K562 (cell line): ENCODE measurements around the gene SFPQ. TPM values are rescaled to one million over a fixed set of nuclear protein-coding genes. Genes with fewer than 3 reads are reported as not detected.

ENCODE experiments used
- AFF1 ChIP-seq, 2 experiments: fragments of 450-650 bp; IDR thresholded peaks; 2 replicates each; pipeline ENCODE4 v1.6.1; 2018; ENCODE audit warnings: mild to moderate bottlenecking in 2 of 2, low read depth in 1 of 2; ENCODE audit not compliant: partially characterized antibody in 2 of 2
- CXXC5 ChIP-seq: fragments of 250-450 bp; sonication (Bioruptor Pico); IDR thresholded peaks from 2 replicates; pipeline ENCODE4 v1.8.0; 2022; ENCODE audit warnings: inconsistent platforms, mild to moderate bottlenecking, moderate library complexity
- ELF4 ChIP-seq: fragments of 450-650 bp; formaldehyde crosslinking; IDR thresholded peaks from 2 replicates; pipeline ENCODE4 v1.4.0; 2022; ENCODE audit warnings: missing genetic modification characterization
- EWSR1 ChIP-seq: fragments of 450-650 bp; IDR thresholded peaks from 2 replicates; pipeline ENCODE4 v1.6.1; 2018; ENCODE audit warnings: borderline replicate concordance, mild to moderate bottlenecking, low read depth, moderate library complexity; ENCODE audit not compliant: partially characterized antibody
- FOXM1 ChIP-seq, 2 experiments: fragments of 450-650 bp in 1 of 2; sonication (generic) in 1 of 2; formaldehyde crosslinking in 1 of 2; IDR thresholded peaks; 2 replicates each; pipeline versions ENCODE4 v1.6.1 to v1.9.0; 2017 to 2022; ENCODE audit warnings: low read depth in 2 of 2, mild to moderate bottlenecking in 2 of 2, missing genetic modification reagents in 1 of 2, moderate library complexity in 1 of 2
- KLF1 ChIP-seq: fragments of 450-650 bp; IDR thresholded peaks from 2 replicates; pipeline ENCODE4 v1.6.1; 2016; ENCODE audit warnings: missing genetic modification characterization, missing compliant biosample characterization
- MCM2 ChIP-seq: fragments of 450-650 bp; IDR thresholded peaks from 2 replicates; pipeline ENCODE4 v1.6.1; 2017; ENCODE audit warnings: low read depth, mild to moderate bottlenecking
- RBM14 ChIP-seq: fragments of 200-400 bp; formaldehyde crosslinking; IDR thresholded peaks from 2 replicates; pipeline ENCODE4 v1.6.1; 2018; ENCODE audit warnings: low read depth, mild to moderate bottlenecking, low read length, moderate library complexity, borderline replicate concordance; ENCODE audit not compliant: insufficient read depth
- SLC30A9 ChIP-seq: fragments of 250-450 bp; sonication (Bioruptor Pico); IDR thresholded peaks from 2 replicates; pipeline ENCODE4 v1.8.0; 2022; ENCODE audit warnings: mild to moderate bottlenecking, moderate library complexity
- SRSF1 ChIP-seq: fragments of 200-400 bp; formaldehyde crosslinking; IDR thresholded peaks from 2 replicates; pipeline ENCODE4 v1.6.1; 2017; ENCODE audit warnings: mild to moderate bottlenecking, low read depth, low read length, moderate library complexity
- TBP ChIP-seq: optimal IDR thresholded peaks from 2 replicates; pipeline ENCODE3; 2011; ENCODE audit warnings: low read depth, low read length, improper control_type of control experiment
- ZEB2 ChIP-seq: fragments of 450-650 bp; IDR thresholded peaks from 2 replicates; pipeline ENCODE4 v1.6.1; 2016
- ZNF143 ChIP-seq: sonication (generic); formaldehyde crosslinking; IDR thresholded peaks from 2 replicates; pipeline ENCODE4 v1.9.0; 2022; ENCODE audit warnings: mild to moderate bottlenecking, missing genetic modification reagents
- ZNF695 ChIP-seq: fragments of 450-650 bp; formaldehyde crosslinking; IDR thresholded peaks from 2 replicates; pipeline ENCODE4 v1.4.0; 2020; ENCODE audit warnings: mild to moderate bottlenecking, moderate library complexity
- polyA plus RNA-seq, 8 experiments: library from polyadenylated mRNA; depleted of rRNA in 4 of 8; stranded (reverse) in 5 of 8; unstranded in 3 of 8; fragments of >200 nt; fragmentation: Nextera tagmentation in 2 of 8; fragmentation: Illumina TruSeq in 1 of 8; extraction: Ambion mirVana in 2 of 8; extraction: Trizol in 1 of 8; gene quantifications; 2 replicates each; pipeline versions ENCODE4 v1.2.1 to v1.2.3, GENCODE V29; 2011 to 2014; ENCODE audit warnings: inconsistent platforms in 1 of 8, missing spikeins in 1 of 8
- total RNA-seq, 7 experiments: library from RNA; depleted of rRNA in 6 of 7; stranded (reverse); fragments of >200 nt in 6 of 7; fragmentation: Illumina TruSeq in 2 of 7; extraction: Trizol in 2 of 7; gene quantifications; 2 replicates each; pipeline versions ENCODE4 v1.2.1 to v1.2.3, GENCODE V29; 2011 to 2021; ENCODE audit warnings: low replicate concordance in 1 of 7
- TF ChIP-seq, protein P1 (sequence below): fragments of 450-650 bp; formaldehyde crosslinking; conservative IDR thresholded peaks from 2 replicates; pipeline ENCODE4 v1.4.0; 2022; ENCODE audit warnings: mild to moderate bottlenecking, missing genetic modification characterization
- TF ChIP-seq, protein P2 (sequence below): fragments of 250-450 bp; sonication (Bioruptor Pico); IDR thresholded peaks from 2 replicates; pipeline ENCODE4 v1.4.0; 2020; ENCODE audit warnings: mild to moderate bottlenecking, moderate library complexity
- TF ChIP-seq, protein P3 (sequence below): fragments of 200-800 bp; sonication (Bioruptor generic); IDR thresholded peaks from 2 replicates; pipeline ENCODE4 v1.6.1; 2017; ENCODE audit warnings: missing genetic modification characterization, missing compliant biosample characterization

The SFPQ gene
- total and polyA plus RNA-seq, 9 of the 15 experiments (the other 6 are each of a cell fraction or from before 2014, with no cell fraction given) = 69.7 to 562 (median 399) TPM

DNA sequence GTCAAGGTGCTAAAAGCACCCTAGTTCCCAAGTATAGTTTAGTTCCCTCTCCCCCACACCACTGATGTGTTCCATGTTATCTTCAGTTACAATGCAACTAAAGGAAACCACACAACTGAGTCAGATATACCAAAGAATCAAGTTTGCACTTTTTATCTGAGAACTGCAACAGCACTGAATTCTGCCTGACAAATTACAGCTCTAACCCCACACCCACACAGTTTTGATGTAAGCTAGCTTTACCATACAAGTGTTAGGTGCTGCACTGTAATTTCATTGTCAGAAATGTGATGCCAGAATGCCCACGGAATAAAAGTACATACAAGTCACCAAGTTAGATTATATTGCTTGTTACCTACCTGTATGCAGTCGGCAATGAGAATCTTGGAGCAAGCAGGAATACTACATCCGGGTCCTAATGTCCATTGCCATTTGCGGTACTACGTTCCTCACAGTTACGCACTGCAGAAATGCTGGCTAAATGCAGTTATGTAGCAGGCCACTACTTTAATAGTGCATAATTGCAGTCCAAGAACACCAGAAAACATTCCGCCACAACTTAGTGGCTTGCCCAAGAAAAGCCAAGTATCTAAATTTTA, 12.1 kb downstream of the SFPQ start (continued):
- TF ChIP-seq SRSF1 = no peak
- 0 out of 2 replicates have a peak, but pooled peaks have one; percentile 52 for TF ChIP-seq ELF4 (CRISPR knock-in tag)
- TF ChIP-seq FOXM1 (IDR thresholded peaks at IDR 0.05; ENCODE audit: low read depth) = 0 out of 2 replicates have a peak, but pooled peaks have one; percentile 9
- no peak for TF ChIP-seq FOXM1 (CRISPR knock-in tag; IDR thresholded peaks at IDR 0.05; ENCODE audit: low read depth)
- TF ChIP-seq, protein P1, sequence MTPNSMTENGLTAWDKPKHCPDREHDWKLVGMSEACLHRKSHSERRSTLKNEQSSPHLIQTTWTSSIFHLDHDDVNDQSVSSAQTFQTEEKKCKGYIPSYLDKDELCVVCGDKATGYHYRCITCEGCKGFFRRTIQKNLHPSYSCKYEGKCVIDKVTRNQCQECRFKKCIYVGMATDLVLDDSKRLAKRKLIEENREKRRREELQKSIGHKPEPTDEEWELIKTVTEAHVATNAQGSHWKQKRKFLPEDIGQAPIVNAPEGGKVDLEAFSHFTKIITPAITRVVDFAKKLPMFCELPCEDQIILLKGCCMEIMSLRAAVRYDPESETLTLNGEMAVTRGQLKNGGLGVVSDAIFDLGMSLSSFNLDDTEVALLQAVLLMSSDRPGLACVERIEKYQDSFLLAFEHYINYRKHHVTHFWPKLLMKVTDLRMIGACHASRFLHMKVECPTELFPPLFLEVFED (CRISPR knock-in tag) = peak; percentile 68
- TF ChIP-seq, protein P2, sequence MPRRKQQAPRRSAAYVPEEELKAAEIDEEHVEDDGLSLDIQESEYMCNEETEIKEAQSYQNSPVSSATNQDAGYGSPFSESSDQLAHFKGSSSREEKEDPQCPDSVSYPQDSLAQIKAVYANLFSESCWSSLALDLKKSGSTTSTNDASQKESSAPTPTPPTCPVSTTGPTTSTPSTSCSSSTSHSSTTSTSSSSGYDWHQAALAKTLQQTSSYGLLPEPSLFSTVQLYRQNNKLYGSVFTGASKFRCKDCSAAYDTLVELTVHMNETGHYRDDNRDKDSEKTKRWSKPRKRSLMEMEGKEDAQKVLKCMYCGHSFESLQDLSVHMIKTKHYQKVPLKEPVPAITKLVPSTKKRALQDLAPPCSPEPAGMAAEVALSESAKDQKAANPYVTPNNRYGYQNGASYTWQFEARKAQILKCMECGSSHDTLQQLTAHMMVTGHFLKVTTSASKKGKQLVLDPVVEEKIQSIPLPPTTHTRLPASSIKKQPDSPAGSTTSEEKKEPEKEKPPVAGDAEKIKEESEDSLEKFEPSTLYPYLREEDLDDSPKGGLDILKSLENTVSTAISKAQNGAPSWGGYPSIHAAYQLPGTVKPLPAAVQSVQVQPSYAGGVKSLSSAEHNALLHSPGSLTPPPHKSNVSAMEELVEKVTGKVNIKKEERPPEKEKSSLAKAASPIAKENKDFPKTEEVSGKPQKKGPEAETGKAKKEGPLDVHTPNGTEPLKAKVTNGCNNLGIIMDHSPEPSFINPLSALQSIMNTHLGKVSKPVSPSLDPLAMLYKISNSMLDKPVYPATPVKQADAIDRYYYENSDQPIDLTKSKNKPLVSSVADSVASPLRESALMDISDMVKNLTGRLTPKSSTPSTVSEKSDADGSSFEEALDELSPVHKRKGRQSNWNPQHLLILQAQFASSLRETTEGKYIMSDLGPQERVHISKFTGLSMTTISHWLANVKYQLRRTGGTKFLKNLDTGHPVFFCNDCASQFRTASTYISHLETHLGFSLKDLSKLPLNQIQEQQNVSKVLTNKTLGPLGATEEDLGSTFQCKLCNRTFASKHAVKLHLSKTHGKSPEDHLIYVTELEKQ (CRISPR knock-in tag) = no peak
- no peak for TF ChIP-seq SLC30A9 (CRISPR knock-in tag)
- no peak for TF ChIP-seq ZEB2
- TF ChIP-seq ZNF143 = no peak
- TF ChIP-seq CXXC5 = no peak
- no peak for TF ChIP-seq KLF1
- peak; percentile 55 for TF ChIP-seq EWSR1
- TF ChIP-seq RBM14 = no peak
- no peak for TF ChIP-seq MCM2
- no peak for TF ChIP-seq AFF1 (IDR thresholded peaks at IDR 0.05; ENCODE audit: low read depth in 1 of 2, partially characterized antibody in 2 of 2)
- TF ChIP-seq ZNF695 (CRISPR knock-in tag) = no peak
- TF ChIP-seq TBP = no peak
- TF ChIP-seq, protein P3, sequence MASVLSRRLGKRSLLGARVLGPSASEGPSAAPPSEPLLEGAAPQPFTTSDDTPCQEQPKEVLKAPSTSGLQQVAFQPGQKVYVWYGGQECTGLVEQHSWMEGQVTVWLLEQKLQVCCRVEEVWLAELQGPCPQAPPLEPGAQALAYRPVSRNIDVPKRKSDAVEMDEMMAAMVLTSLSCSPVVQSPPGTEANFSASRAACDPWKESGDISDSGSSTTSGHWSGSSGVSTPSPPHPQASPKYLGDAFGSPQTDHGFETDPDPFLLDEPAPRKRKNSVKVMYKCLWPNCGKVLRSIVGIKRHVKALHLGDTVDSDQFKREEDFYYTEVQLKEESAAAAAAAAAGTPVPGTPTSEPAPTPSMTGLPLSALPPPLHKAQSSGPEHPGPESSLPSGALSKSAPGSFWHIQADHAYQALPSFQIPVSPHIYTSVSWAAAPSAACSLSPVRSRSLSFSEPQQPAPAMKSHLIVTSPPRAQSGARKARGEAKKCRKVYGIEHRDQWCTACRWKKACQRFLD (CRISPR knock-in tag) = no peak
